Mucosa of stomach (tissue), 1 donor: Measurements from ENCODE around the gene CHMP4A.
A peak's percentile ranks its signal among the peaks of the same experiment; 100 is the strongest.
"Not testable (repeated sequence)": the region's sequence is repeated elsewhere in the genome, so short reads cannot be mapped to it uniquely, and the experiment has no call there.

Experiments
- H3K27me3 ChIP-seq: one replicate; pipeline ENCODE4 v1.7.0; 2013; ENCODE audit warnings: mild to moderate bottlenecking, low read length; ENCODE audit not compliant: control insufficient read depth, insufficient read depth
- H3K36me3 ChIP-seq: one replicate; pipeline ENCODE4 v1.7.0; 2013; ENCODE audit warnings: low read length; ENCODE audit not compliant: control insufficient read depth, insufficient read depth
- H3K4me1 ChIP-seq: one replicate; pipeline ENCODE4 v1.7.0; 2013; ENCODE audit warnings: mild to moderate bottlenecking, low read length; ENCODE audit not compliant: control insufficient read depth, insufficient read depth
- H3K4me3 ChIP-seq: one replicate; pipeline ENCODE4 v1.7.0; 2013; ENCODE audit warnings: low read length
- H3K9ac ChIP-seq: one replicate; pipeline ENCODE4 v1.7.0; 2013; ENCODE audit warnings: mild to moderate bottlenecking, low read length, moderate library complexity
- H3K9me3 ChIP-seq: one replicate; pipeline ENCODE4 v1.7.0; 2013; ENCODE audit warnings: mild to moderate bottlenecking, low read length, moderate library complexity; ENCODE audit not compliant: control insufficient read depth
- donor health status: Pancreatic carcinoma.

Gene CHMP4A

DNA sequence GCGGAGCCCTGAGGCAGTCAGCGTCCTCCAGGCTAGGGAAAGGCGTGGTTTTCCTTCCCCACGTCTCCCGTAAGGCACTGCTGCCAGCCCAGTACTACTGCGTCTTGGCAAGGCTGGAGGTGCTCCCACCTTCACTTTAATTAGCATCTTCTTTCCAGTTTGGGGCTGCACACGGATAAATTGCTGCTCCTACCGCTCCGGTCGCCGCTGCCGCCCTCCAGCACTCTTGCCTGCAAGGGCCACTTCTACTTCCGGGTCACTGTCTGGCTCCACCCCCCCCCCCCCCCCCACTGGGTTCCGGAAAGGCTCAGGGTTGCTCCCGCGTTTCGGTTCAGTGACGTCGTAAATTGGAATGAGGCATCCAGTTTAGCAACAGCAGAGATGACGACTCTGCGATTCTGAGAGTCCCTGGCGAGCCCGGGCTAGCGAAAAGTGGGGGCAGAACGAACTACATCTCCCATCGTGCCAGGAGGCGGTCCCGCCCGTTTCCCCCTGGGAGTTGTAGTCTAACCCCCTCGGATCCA, 18.9 kb upstream of the CHMP4A start, which contains the start of gene NEDD8:
Gene NEDD8, minus strand, starts transcription at position 247 of the 524 bp plus-strand sequence. Its CDS starts 100 bp downstream, at position 147.
- no peaks in the 10 kb centered on the region for H3K27me3 ChIP-seq
- H3K4me1 ChIP-seq: peaks cover 8% of the 10 kb centered on the region
- peak within 1 kb of the TSS; percentile 87 for H3K4me3 ChIP-seq
- no peaks in the 10 kb centered on the region for H3K9me3 ChIP-seq
- peak within 1 kb of the TSS; percentile 70 for H3K9ac ChIP-seq
- H3K36me3 ChIP-seq: no peaks in the 10 kb centered on the region

DNA sequence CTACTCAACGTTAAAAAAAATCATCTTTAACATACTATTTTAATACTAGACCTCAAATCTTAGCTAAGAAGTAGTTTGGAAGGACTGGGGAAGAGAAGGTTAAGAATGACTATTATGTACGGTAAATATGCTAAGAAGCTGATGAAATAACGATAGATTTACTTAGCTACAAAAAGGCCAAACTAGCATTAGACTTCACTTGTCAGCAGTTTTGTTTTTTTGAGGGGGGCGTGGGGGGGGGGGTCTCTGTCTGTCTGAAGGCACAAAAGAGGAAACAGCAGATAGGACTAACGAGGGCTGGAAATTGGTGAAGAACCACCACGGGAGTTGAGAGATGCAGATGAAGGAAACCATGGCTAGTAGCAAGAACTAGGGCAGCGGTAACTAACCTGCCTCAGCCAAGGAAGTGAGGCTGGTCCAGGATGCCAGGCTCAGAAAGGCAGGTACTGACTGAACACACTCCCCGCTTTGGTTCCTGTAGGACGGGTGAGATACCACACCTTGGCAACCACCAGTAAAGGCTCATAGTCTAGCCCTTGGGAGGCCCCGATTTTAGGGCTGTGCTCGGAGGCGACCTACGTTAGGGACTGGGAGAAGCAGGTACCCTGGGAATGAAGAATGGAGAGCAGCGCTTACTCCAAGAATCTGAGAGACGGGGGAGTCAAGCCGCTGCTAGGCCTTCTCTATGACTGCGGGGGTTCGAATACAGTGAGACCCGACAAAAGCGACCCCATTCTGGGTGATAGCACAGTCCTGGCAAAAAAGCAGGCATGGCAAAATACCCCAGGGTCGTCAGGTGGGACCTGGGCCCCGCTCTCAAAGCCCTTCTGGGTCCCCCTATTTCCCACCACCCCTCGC, 18.2 kb upstream of the CHMP4A start:
- no peaks in the 10 kb centered on the region for H3K27me3 ChIP-seq
- H3K9me3 ChIP-seq: no peaks in the 10 kb centered on the region
- no peaks in the 10 kb centered on the region for H3K36me3 ChIP-seq
- H3K4me3 ChIP-seq: peak overlapping the region; percentile 87
- H3K4me1 ChIP-seq: peaks cover 8% of the 10 kb centered on the region
- peak overlapping the region; percentile 70 for H3K9ac ChIP-seq

DNA sequence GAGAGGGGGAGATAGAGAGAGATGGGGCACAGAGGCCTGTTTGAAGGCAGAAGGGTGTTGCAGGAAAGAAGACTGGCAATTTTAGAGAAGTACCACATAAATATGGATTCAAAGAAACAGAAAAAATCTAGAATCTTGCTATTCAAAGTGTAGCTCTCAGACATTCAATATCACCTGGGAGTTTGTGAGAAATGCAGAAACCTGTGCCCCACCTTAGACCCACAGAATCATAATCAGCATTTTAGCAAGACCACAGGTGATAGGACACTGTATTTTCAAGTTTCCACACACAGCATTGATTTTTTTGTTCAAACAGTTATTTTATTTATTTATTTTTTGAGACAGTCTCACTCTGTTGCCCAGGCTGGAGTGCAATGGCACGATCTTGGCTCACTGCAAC, 15.6 kb upstream of the CHMP4A start:
- H3K9ac ChIP-seq: no peak overlapping the region

DNA sequence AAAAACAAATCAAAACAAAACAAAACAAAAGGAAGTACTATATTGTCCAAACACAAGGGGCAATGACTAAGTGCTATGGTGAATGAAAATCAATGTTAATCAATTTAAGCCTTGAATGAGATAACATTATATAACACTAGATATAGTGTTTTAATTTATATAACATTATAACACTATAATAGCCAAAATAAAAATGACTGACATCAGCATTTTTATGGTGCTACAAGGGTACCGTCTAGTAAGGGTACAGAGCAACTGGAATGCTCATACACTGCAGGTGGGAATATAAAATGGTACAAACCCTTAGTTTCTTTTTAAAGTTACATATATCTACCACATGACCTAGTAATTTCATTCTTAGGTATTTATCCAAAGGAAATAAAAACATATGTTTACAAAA, 13.2 kb upstream of the CHMP4A start:
- Histone ChIP-seq H3K4me1 (peaks cover 6% of the 10 kb centered on the region), H3K9ac (no peak overlapping the region), H3K9me3 (no peaks in the 10 kb centered on the region), H3K36me3 (no peaks in the 10 kb centered on the region), H3K4me3 (no peak overlapping the region), H3K27me3 (no peaks in the 10 kb centered on the region)

More for the DNA sequence above, 15.6 kb upstream of the CHMP4A start:
- Histone ChIP-seq H3K9me3 (no peaks in the 10 kb centered on the region), H3K4me1 (peaks cover 8% of the 10 kb centered on the region), H3K4me3 (no peak overlapping the region), H3K36me3 (no peaks in the 10 kb centered on the region), H3K27me3 (no peaks in the 10 kb centered on the region)

DNA sequence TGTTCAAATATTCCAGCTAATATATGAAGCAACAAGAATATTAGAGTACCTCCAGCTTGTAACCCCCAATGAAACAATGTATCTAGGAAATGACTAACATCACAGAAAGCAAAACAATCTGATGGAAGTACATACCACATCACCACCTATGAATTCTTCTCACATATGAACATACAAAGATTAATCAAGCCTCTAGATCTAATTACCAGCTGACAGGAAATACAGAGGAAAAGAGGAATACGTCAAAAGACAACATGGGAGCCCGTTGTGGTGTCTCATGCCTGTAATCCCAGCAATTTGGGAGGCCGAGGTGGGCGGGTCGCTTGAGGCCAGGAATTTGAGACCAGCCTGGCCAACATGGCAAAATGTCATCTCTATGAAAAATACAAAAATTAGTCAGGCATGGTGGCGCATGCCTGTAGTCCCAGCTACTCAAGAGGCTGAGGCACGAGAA, 11.4 kb upstream of the CHMP4A start:
- H3K4me1 ChIP-seq: no peaks in the 10 kb centered on the region
- H3K9ac ChIP-seq: no peak overlapping the region
- H3K4me3 ChIP-seq: no peak overlapping the region
- no peaks in the 10 kb centered on the region for H3K36me3 ChIP-seq
- no peaks in the 10 kb centered on the region for H3K27me3 ChIP-seq
- H3K9me3 ChIP-seq: no peaks in the 10 kb centered on the region

DNA sequence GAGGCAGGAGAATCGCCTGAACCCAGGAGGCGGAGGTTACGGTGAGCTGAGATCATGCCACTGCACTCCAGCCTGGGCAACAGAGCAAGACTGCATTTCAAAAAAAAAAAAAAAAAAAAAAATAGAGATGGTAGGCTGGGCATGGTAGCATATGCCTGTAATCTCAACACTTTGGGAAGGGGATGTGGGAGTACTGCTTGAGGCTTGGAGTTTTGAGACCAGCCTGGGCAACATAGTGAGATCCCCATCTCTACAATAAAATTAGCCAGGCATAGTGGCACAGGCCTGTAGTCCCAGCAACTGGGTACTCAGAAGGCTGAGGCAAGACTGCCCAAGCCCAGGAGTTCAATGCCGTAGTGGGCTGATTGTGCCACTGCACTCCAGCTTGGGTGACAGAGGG, 9.7 kb upstream of the CHMP4A start:
- H3K9me3 ChIP-seq, H3K27me3 ChIP-seq, H3K36me3 ChIP-seq, H3K9ac ChIP-seq, H3K4me3 ChIP-seq, H3K4me1 ChIP-seq: not testable (repeated sequence)

DNA sequence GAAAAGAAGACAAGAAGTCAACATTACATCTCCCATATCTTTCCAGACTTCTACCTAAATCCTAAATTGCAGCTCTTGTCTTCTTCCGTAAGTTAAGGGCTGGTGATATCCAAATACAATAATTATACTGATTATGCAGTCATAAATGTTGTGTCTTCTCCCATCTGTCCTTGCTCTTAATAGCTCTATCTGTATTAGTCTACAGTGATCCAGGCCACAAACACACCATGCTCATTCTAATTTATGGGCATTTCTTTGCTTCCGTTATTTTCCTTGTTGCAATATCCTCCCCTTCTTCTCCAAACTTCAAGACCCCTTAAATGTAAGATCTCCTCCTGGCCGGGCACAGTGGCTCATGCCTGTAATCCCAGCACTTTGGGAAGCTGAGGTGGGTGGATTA, 6.2 kb upstream of the CHMP4A start:
- H3K27me3 ChIP-seq: no peaks in the 10 kb centered on the region
- H3K4me1 ChIP-seq: no peaks in the 10 kb centered on the region
- no peaks in the 10 kb centered on the region for H3K9me3 ChIP-seq
- peaks cover 6% of the 10 kb centered on the region for H3K36me3 ChIP-seq
- no peak overlapping the region for H3K9ac ChIP-seq
- no peak overlapping the region for H3K4me3 ChIP-seq

DNA sequence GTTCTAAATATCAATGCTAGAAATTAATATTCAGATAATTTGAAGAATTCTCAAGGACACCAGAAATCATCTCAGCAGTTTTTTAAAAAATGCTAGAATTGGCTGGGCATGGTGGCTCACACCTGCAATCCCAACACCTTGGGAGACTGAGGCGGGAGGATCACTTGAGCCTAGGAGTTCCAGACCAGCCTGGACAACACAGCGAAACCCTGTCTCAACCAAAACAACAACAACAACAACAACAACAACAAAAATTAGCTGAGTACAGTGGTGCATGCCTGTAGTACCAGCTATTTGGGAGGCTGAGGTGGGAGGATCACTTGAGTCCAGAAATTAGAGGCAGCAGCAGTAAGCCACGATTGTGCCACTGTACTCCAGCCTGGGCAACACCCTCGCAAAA, 5.8 kb upstream of the CHMP4A start:
- no peak overlapping the region for H3K9ac ChIP-seq
- no peaks in the 10 kb centered on the region for H3K9me3 ChIP-seq
- peaks cover 3% of the 10 kb centered on the region for H3K4me1 ChIP-seq
- no peaks in the 10 kb centered on the region for H3K27me3 ChIP-seq
- H3K4me3 ChIP-seq: no peak overlapping the region
- peaks cover 6% of the 10 kb centered on the region for H3K36me3 ChIP-seq

DNA sequence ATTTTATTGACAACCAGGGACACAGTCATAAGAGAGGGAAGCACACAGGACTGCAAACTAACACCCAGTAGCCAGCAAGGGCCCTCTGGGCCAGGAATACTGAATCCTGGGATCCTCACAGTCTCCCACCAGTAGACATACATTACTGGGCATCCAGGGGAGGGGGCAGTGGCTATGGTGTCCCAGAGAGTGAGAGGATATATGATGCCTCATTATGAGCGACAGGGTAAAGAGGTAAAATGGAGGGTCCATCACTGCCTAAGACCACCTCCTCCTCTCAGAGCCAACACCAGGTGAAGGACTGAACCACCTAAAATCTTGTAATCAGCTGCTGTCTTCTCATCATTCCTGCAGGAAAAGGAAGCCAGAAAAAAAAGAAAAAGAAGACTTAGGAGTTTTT, 3.6 kb upstream of the CHMP4A start:
- not testable (repeated sequence) for H3K27me3 ChIP-seq, H3K9me3 ChIP-seq, H3K4me3 ChIP-seq, H3K36me3 ChIP-seq, H3K9ac ChIP-seq, H3K4me1 ChIP-seq

DNA sequence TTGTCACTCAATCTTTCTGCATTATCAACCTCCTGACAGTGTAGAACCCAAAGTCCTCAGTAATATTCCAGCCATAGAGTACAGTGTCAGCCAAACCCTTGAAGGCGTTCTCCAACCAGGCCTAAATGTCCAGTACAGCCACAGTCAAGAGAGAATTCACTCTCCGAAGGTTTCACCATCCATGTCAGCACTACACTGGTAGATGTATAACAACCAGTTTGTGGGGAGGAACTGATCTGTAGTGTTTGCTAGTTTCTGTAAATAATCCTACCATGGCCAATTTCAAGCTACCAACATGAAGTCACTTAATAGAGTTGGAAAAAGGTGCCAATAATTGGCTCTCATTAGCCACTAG, 3.0 kb upstream of the CHMP4A start:
- H3K9ac ChIP-seq: no peak overlapping the region
- H3K9me3 ChIP-seq: no peaks in the 10 kb centered on the region
- peaks cover 10% of the 10 kb centered on the region for H3K4me1 ChIP-seq
- peaks cover 6% of the 10 kb centered on the region for H3K36me3 ChIP-seq
- no peak overlapping the region for H3K4me3 ChIP-seq
- no peaks in the 10 kb centered on the region for H3K27me3 ChIP-seq

DNA sequence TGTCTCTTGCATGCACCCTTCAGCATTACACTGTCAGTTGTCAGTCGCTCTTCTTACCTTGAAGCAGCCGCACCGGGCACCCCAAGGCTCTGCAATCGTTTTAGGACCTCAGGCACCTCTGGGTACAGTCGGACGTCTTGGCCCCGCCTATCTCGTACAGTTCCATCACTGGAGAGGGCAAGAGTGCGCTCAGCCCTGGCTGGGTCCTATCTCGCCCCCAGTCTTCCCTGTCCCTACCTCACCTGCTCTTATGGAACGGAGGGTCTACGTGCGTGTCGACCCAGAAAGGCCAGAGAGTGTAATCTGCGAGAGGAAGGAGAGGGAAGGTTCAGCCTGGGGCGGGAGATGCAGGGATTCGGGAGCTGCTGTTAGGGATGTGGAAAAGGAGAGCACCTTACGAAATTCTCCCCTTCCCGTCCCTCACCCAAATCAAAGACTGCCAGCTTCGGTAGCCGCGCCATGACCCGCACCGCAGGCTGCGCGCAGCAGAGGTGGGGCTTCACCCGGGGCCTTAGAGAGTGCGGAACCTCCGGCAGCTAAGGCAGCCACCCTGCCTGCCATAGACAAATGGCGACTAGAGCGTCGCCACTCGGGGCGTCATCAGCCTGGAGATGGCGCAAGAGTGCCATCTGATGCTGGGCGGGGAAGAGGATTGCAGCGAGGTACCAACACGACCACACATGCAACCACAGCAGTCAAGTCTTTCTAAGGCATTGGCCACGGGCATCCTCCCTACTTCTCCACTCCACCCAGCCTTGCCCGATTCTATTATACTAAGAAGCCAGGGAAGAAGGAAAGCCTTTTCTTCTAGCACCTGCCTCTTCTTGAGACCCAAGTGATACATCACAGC, 2.4 kb upstream of the CHMP4A start, which contains the start of gene MDP1:
Gene MDP1, minus strand, starts transcription at position 572 of the 850 bp plus-strand sequence. Its CDS starts 111 bp downstream, at position 461.
- Histone ChIP-seq H3K4me3 (peak within 1 kb of the TSS; percentile 81), H3K9ac (peak within 1 kb of the TSS; percentile 81), H3K36me3 (peaks cover 6% of the 10 kb centered on the region), H3K9me3 (no peaks in the 10 kb centered on the region), H3K4me1 (peaks cover 10% of the 10 kb centered on the region), H3K27me3 (no peaks in the 10 kb centered on the region)
